OCI-M2 (cell line): ENCODE data around the gene JCAD.

Source experiments
- DNase-seq: peaks from one replicate; lab custom pipeline; 2025; ENCODE audit not compliant: unreplicated experiment; lab: John Stamatoyannopoulos, UW

The JCAD gene

DNA sequence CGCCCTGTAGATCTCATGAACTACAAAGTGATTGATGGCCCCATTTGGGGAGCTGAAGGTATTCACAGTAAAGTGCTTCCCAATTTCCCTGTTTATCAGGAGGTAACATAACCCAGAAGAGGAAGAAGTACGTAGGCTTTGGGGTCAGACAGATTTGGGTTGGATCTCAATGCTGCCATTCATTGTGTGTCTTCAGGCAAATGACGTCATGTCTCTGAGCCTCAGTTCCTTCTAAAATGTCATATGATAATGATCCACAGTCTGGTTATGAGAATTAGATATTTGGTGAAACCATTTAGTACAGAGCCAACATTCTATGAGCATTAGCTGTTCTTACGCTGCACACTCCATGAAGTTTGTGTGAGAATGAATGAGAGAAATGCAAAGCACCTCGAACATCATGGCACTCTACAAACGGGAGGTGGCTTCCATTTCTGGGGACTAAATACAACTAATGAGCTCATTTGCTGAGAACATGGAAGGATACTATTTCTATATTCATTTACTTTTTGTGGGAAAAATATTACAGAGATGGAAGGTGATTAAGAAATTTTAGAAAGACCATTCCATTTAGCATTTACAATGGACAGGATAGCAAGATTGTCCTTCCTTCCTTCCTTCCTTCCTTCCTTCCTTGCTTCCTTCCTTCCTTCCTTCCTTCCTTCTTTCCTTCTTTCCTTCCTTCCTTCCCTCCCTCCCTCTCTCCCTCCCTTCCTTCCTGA is 13.8 kb upstream of the JCAD start:
- DNase-seq, result no peak

- DNase-seq, result no peak
Observed at GRCh38 chr10:30072068-30072467, 12.7 kb upstream of the JCAD start.

DNA sequence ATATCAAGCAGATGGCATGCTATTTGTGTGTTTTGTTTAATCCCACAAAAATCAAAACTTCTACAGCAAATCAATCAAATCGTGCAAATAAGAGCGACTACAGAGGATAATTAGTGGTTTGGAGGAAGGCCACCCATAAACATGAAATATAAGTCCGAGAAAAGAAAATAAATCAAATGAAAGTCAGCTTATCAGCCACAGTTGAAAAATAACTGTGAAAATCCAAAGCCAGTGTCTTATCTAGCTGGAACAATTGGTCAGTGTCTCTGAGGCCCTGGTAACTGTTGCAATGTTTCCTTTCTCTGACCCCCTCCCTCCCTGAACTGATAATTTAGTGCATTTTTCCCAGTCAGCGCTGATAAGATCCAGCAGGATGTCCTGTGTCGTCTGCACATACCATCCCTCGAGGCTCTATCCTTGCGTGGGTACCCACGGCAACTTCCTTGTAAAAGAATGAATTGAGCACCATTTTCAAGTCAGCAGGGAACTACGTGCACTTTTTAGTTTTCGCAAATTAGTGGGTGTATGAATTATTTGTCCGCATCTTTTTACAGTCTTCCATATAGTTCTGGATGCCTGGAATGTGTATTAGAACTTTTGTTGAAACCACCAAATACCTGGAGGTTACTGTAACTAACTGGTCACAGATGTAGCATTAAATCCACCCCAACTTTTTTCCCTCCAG is 10.8 kb upstream of the JCAD start:
- DNase-seq, result no peak

- DNase-seq, result no peak
Observed at GRCh38 chr10:30068492-30069223, 9.3 kb upstream of the JCAD start.

DNA sequence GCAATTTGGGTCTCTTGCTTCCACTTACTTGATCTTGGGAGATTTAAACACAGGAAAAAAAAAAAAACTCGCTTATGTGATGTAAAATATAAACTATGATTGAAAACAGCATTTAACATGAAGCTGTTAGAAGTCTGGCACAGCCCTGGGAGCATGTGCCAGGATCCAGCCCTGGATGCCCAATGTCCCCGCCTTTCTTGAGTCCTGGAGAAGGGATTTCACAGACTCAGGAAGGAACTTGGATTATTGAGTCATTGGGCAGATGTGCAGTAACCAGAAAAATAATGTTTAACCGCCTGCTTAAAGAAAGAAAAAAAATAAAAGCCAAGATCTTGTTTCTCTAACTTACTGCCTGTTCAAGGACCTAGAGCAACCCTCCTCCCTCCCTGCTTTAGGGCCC is 3.7 kb upstream of the JCAD start:
- DNase-seq, result no peak

DNA sequence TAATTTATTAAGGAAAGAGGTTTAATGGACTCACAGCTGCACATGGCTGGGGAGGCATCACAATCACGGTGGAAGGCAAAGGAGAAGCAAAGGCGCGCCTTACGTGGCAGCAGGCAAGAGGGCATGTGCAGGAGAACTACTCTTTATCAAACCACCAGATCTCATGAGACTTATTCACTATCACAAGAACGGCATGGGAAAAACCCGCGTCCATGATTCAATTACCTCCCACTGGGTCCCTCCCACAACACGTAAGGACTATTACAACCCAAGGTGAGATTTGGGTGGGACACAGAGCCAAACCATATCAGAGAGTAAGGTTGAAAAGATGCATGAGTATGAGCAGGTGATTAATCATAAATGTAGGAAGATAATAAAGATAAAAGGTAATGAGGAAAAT is 3.2 kb upstream of the JCAD start:
- no peak for DNase-seq

DNA sequence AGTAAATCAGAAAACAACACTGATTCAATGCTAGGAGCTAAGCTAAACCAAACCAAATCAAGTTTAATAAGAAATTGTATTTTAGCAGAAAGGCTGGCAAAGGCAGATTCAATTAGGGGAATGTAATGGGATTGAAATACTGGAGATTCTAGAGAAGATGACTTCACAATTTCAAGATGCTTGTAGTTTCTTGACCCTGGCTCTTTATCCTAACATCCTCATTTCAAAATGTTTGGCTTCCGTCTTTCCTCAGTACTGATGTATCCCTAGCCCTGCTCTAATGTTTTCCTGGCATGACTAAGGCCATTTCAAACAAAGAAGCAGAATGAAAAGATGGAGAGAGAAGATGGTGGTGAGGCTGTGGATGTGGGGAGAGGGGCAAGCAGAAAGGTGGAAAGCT is 2.7 kb upstream of the JCAD start:
- DNase-seq, result no peak

- DNase-seq, result no peak
Observed at GRCh38 chr10:30058570-30059132, 735 bp downstream of the JCAD start.

- no peak for DNase-seq
Observed at GRCh38 chr10:30057894-30058556, 1.4 kb downstream of the JCAD start.

GRCh38 chr10:30057421-30057841 is 2.0 kb downstream of the JCAD start:
- no peak for DNase-seq

- no peak for DNase-seq
Observed at GRCh38 chr10:30056767-30057355, 2.5 kb downstream of the JCAD start.

DNA sequence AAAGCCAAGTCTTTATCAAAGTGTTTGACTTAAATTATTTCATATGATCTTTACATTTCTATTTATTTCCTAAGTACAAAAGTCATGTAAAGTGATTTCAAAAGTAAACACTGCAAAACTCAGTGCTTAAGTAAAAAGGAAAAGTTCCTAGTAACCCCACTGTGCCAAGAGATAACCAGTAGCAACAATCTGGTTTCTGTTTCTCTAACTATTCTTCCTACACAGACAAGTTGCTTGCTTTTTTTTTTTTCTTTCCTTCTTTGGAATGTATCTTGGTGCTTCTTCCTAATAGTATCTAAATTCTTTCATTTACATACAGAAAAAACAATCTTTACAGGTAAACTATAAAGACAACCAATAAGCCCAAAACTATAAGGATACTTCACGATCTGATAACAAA is 3.1 kb downstream of the JCAD start:
- no peak for DNase-seq

GRCh38 chr10:30055226-30055662 is 4.1 kb downstream of the JCAD start:
- no peak for DNase-seq

DNA sequence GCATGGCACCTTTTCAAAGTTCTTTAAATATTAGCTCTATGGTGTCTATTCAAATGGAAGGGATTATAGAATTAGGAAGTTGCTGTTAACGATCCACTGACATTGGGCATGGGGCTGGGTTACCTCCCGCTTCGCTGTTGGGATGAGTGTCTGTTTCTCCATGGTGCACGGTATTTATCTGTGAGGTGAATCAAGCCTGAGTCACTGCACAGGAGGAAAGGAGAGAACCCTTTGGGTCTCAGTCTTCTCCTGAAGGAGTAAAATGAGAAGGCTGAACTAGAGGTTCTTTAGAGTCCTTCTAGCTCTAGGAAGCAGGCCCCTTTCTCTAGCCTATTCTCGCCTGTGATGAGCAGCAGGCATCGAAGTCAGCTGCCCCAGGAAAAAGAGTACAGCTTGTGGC is 7.3 kb downstream of the JCAD start:
- DNase-seq, result no peak

- DNase-seq, result no peak
Observed at GRCh38 chr10:30051220-30051619, 8.2 kb downstream of the JCAD start.

DNA sequence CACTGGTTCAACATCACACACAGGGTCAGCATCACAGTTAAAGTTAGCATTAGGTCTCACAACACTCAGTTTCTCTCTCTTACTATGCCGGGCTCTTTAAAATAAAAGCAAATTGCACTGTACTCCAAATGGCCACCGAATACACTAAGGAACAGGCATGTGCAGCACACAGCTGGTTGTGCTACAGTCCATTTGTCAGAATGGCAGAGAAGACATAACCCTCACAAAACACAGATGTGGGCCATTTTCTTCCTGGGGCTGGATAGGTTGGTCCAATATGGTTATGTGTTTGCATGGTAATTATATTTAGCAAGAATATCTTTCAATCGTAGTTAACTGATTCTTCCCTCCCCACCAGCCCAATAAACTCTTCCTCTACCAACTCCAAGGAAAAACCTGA is 9.0 kb downstream of the JCAD start:
- DNase-seq, result no peak

- no peak for DNase-seq
Observed at GRCh38 chr10:30048768-30049517, 10.4 kb downstream of the JCAD start.

- DNase-seq, result no peak
Observed at GRCh38 chr10:30047924-30048531, 11.4 kb downstream of the JCAD start.

- DNase-seq, result no peak
Observed at GRCh38 chr10:30047430-30047829, 12.0 kb downstream of the JCAD start.

GRCh38 chr10:30046476-30046875 is 12.9 kb downstream of the JCAD start:
- DNase-seq, result no peak
